Measurements from ENCODE around the gene FREY1.

Gene FREY1

GRCh38 chr11:45899448-45900174, 7.5 kb downstream of the FREY1 start:
- peak overlapping the region; percentile 38 for H3K4me3 ChIP-seq (ENCODE audit: low read length)
- no peak for TF ChIP-seq CTCF (IDR thresholded peaks at IDR 0.05; ENCODE audit: insufficient read depth, low read depth, low read length, missing control alignments)
- DNase-seq (ENCODE audit: low read depth), result peak; percentile 82

- TF ChIP-seq CTCF (IDR thresholded peaks at IDR 0.05; ENCODE audit: insufficient read depth, low read depth, low read length, missing control alignments), result no peak
- no peak for DNase-seq (ENCODE audit: low read depth)
- no peak overlapping the region for H3K4me3 ChIP-seq (ENCODE audit: low read length)
Observed at GRCh38 chr11:45899086-45899447, 8.0 kb downstream of the FREY1 start.

GRCh38 chr11:45897556-45897955, 9.5 kb downstream of the FREY1 start:
- DNase-seq (ENCODE audit: low read depth), result no peak
- no peak for TF ChIP-seq CTCF (IDR thresholded peaks at IDR 0.05; ENCODE audit: insufficient read depth, low read depth, low read length, missing control alignments)

GRCh38 chr11:45896422-45896984, 10.6 kb downstream of the FREY1 start:
- no peak for TF ChIP-seq CTCF (IDR thresholded peaks at IDR 0.05; ENCODE audit: insufficient read depth, low read depth, low read length, missing control alignments)
- no peak for DNase-seq (ENCODE audit: low read depth)
- H3K4me3 ChIP-seq (ENCODE audit: low read length), result no peak overlapping the region

More at GRCh38 chr11:45897556-45897955, 9.5 kb downstream of the FREY1 start:
- H3K4me3 ChIP-seq (ENCODE audit: low read length), result no peak overlapping the region

GRCh38 chr11:45895553-45896259, 11.4 kb downstream of the FREY1 start:
- TF ChIP-seq CTCF (IDR thresholded peaks at IDR 0.05; ENCODE audit: insufficient read depth, low read depth, low read length, missing control alignments), result no peak
- DNase-seq (ENCODE audit: low read depth), result no peak
- H3K4me3 ChIP-seq (ENCODE audit: low read length), result no peak overlapping the region

GRCh38 chr11:45894555-45895247, 12.4 kb downstream of the FREY1 start:
- no peak for TF ChIP-seq CTCF (IDR thresholded peaks at IDR 0.05; ENCODE audit: insufficient read depth, low read depth, low read length, missing control alignments)
- DNase-seq (ENCODE audit: low read depth), result no peak
- H3K4me3 ChIP-seq (ENCODE audit: low read length), result no peak overlapping the region
